Body of pancreas (tissue), 4 donors: ENCODE measurements around the gene SMIM15.

Experiments used
- POLR2A ChIP-seq, 3 donors: fragments of 450-650 bp; IDR thresholded peaks; one replicate each; pipeline ENCODE4 v1.6.1; 2016; ENCODE audit warnings: antibody characterized with exemption in 3 of 3, mild to moderate bottlenecking in 2 of 3
- TF ChIP-seq, protein P1 (sequence below), 7 experiments: fragments of 450-650 bp in 4 of 7; fragments of 200-600 bp in 3 of 7; sonication (generic) in 3 of 7; IDR thresholded peaks; one replicate each; pipeline ENCODE4 v1.5.1; 2016 to 2019; ENCODE audit warnings: antibody characterized with exemption in 7 of 7

- TF ChIP-seq, protein P1, sequence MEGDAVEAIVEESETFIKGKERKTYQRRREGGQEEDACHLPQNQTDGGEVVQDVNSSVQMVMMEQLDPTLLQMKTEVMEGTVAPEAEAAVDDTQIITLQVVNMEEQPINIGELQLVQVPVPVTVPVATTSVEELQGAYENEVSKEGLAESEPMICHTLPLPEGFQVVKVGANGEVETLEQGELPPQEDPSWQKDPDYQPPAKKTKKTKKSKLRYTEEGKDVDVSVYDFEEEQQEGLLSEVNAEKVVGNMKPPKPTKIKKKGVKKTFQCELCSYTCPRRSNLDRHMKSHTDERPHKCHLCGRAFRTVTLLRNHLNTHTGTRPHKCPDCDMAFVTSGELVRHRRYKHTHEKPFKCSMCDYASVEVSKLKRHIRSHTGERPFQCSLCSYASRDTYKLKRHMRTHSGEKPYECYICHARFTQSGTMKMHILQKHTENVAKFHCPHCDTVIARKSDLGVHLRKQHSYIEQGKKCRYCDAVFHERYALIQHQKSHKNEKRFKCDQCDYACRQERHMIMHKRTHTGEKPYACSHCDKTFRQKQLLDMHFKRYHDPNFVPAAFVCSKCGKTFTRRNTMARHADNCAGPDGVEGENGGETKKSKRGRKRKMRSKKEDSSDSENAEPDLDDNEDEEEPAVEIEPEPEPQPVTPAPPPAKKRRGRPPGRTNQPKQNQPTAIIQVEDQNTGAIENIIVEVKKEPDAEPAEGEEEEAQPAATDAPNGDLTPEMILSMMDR (IDR thresholded peaks at IDR 0.05): no peak
- no peak for TF ChIP-seq POLR2A (IDR thresholded peaks at IDR 0.05)
Observed at GRCh38 chr5:61162832-61163567, 732 bp upstream of the SMIM15 start.
